K562 (cell line): ENCODE measurements around the gene NKX2-8. TPM values are rescaled to one million over a fixed set of nuclear protein-coding genes. Genes with fewer than 3 reads are reported as not detected.

ENCODE experiments used
- ATAC-seq: fragments of 200-7000 bp; cut with Tn5 transposase; 3 replicates; pipeline ENCODE4 v1.9.1; 2020; ENCODE audit warnings: moderate library complexity
- BruUV-seq: library from RNA; stranded (reverse); fragments of 400-500 nt; replicated peaks from 2 replicates; lab custom pipeline; 2021; lab: Mats Ljungman, UMichigan
- CTCF ChIA-PET: fragments of 300-600 bp; formaldehyde crosslinking; extraction: SDS; loops from one replicate; lab custom pipeline; 2021; ENCODE audit warnings: low intra/inter-chr PET ratio; lab: Yijun Ruan, JAX
- POLR2A ChIA-PET: fragments of 300-600, 350-650 bp; sonication (Branson Sonifier 250); formaldehyde crosslinking; extraction: SDS; loops from one replicate; lab custom pipeline; 2021; ENCODE audit warnings: antibody characterized with exemption, inconsistent platforms; lab: Yijun Ruan, JAX
- DNase-seq, 4 experiments: peaks; one replicate each; pipeline versions ENCODE4 v3.0.0 to v3.0.0-alpha.2; 2011 to 2018; ENCODE audit warnings: low spot score in 3 of 4, mixed read lengths in 3 of 4; ENCODE audit errors: extremely low read depth in 1 of 4
- FAIRE-seq: peaks from 2 replicates; lab custom pipeline; 2011; peaks lifted over from hg19 to GRCh38; lab: Jason Lieb, UNC
- H2AFZ ChIP-seq: 2 replicates; pipeline ENCODE4 v1.6.0; 2011; ENCODE audit warnings: low read depth, low read length, control low read depth, inconsistent platforms
- H3K27ac ChIP-seq: fragments of 200-600 bp; 3 replicates; pipeline ENCODE4 v1.8.0; 2011; ENCODE audit warnings: low read depth, mild to moderate bottlenecking, control low read depth, inconsistent platforms, low read length, moderate library complexity, mixed read lengths; ENCODE audit errors: extremely low read depth
- H3K27me3 ChIP-seq, 2 experiments: fragments of 300-600 bp in 1 of 2; 2 replicates in 1 of 2; 3 replicates in 1 of 2; pipeline versions ENCODE4 v1.6.0 to v1.8.0; 2011; ENCODE audit warnings: inconsistent platforms in 2 of 2, low read length in 2 of 2, mild to moderate bottlenecking in 1 of 2, mixed read lengths in 1 of 2, moderate library complexity in 1 of 2; ENCODE audit not compliant: control insufficient read depth in 2 of 2, insufficient read depth in 2 of 2
- H3K36me3 ChIP-seq: fragments of 300-600 bp; 3 replicates; pipeline ENCODE4 v1.8.0; 2011; ENCODE audit warnings: mild to moderate bottlenecking, low read length, inconsistent platforms; ENCODE audit not compliant: control insufficient read depth, insufficient read depth
- H3K4me1 ChIP-seq, 2 experiments: fragments of 200-600 bp in 1 of 2; replicated peaks in 1 of 2; 2 replicates in 1 of 2; 3 replicates in 1 of 2; pipeline versions ENCODE4 v1.5.1 to v1.8.0; 2011; ENCODE audit warnings: inconsistent platforms in 2 of 2, low read length in 2 of 2, mild to moderate bottlenecking in 1 of 2, mixed read lengths in 1 of 2, moderate library complexity in 1 of 2; ENCODE audit not compliant: control insufficient read depth in 2 of 2, insufficient read depth in 2 of 2
- H3K4me2 ChIP-seq: 2 replicates; pipeline ENCODE4 v1.6.1; 2011; ENCODE audit warnings: low read length, control low read depth, inconsistent platforms, mixed read lengths; ENCODE audit not compliant: insufficient read depth
- H3K4me3 ChIP-seq: fragments of 200-600 bp; sonication (generic), shearing (Covaris generic); 2 replicates; pipeline ENCODE4 v1.5.1; 2016; ENCODE audit warnings: control low read depth, inconsistent platforms
- H3K79me2 ChIP-seq: fragments of 200-600 bp; 3 replicates; pipeline ENCODE4 v1.8.0; 2011; ENCODE audit warnings: low read length, inconsistent platforms; ENCODE audit not compliant: control insufficient read depth, insufficient read depth
- H3K9ac ChIP-seq, 2 experiments: 2 replicates each; pipeline versions ENCODE4 v1.6.0 to v1.6.1; 2011; ENCODE audit warnings: low read depth in 2 of 2, low read length in 2 of 2, control low read depth in 1 of 2, inconsistent platforms in 1 of 2, mild to moderate bottlenecking in 1 of 2, mixed read lengths in 1 of 2; ENCODE audit not compliant: insufficient read depth in 1 of 2
- H3K9me1 ChIP-seq: one replicate; pipeline ENCODE4 v1.6.0; 2011; ENCODE audit warnings: inconsistent platforms, mild to moderate bottlenecking, low read length, moderate library complexity; ENCODE audit not compliant: control insufficient read depth, insufficient read depth
- H3K9me3 ChIP-seq: replicated peaks from 2 replicates; pipeline ENCODE4 v1.5.1; 2011; ENCODE audit warnings: low read depth, low read length, inconsistent platforms; ENCODE audit not compliant: control insufficient read depth, insufficient read depth
- H4K20me1 ChIP-seq: replicated peaks from 2 replicates; pipeline ENCODE4 v1.6.1; 2011; ENCODE audit warnings: low read length, inconsistent platforms, mixed read lengths; ENCODE audit not compliant: control insufficient read depth, insufficient read depth
- ASH1L ChIP-seq: fragments of 450-650 bp; IDR thresholded peaks from 2 replicates; pipeline ENCODE4 v1.6.1; 2018; ENCODE audit warnings: borderline replicate concordance, mild to moderate bottlenecking, low read depth; ENCODE audit not compliant: partially characterized antibody
- BHLHE40 ChIP-seq: IDR thresholded peaks from 2 replicates; pipeline ENCODE4 v1.6.1; 2011; ENCODE audit warnings: low read length, improper control_type of control experiment
- CC2D1A ChIP-seq: fragments of 450-650 bp; IDR thresholded peaks from 2 replicates; pipeline ENCODE4 v1.6.1; 2017; ENCODE audit warnings: mild to moderate bottlenecking
- CEBPB ChIP-seq: fragments of 450-650 bp; IDR thresholded peaks from 2 replicates; pipeline ENCODE4 v1.6.1; 2016; ENCODE audit warnings: missing genetic modification characterization, missing compliant biosample characterization
- CEBPG ChIP-seq, 3 experiments: fragments of 200-800 bp in 1 of 3; sonication (Bioruptor generic) in 1 of 3; sonication (generic) in 1 of 3; formaldehyde crosslinking in 1 of 3; IDR thresholded peaks in 2 of 3; conservative IDR thresholded peaks in 1 of 3; 2 replicates each; pipeline versions ENCODE4 v1.6.1 to v1.8.0; 2016 to 2022; ENCODE audit warnings: missing compliant biosample characterization in 2 of 3, missing genetic modification characterization in 2 of 3, mild to moderate bottlenecking in 1 of 3, missing genetic modification reagents in 1 of 3
- HDAC6 ChIP-seq: IDR thresholded peaks from 2 replicates; pipeline ENCODE4 v1.6.1; 2012; ENCODE audit warnings: low read depth, mild to moderate bottlenecking, control low read depth, inconsistent platforms, low read length, moderate library complexity
- MCM7 ChIP-seq, 2 experiments: fragments of 450-650 bp; IDR thresholded peaks; 2 replicates each; pipeline ENCODE4 v1.6.1; 2016 to 2018
- NFE2L1 ChIP-seq: fragments of 450-650 bp; IDR thresholded peaks from 2 replicates; pipeline ENCODE4 v1.6.1; 2016; ENCODE audit warnings: missing genetic modification characterization, low read depth, mild to moderate bottlenecking, missing compliant biosample characterization, moderate library complexity, borderline replicate concordance
- NFRKB ChIP-seq: fragments of 450-650 bp; IDR thresholded peaks from 2 replicates; pipeline ENCODE4 v1.6.1; 2016; ENCODE audit warnings: low read depth
- PCBP1 ChIP-seq: fragments of 200-400 bp; formaldehyde crosslinking; IDR thresholded peaks from 2 replicates; pipeline ENCODE4 v1.6.1; 2018; ENCODE audit warnings: mild to moderate bottlenecking, low read depth, low read length; ENCODE audit not compliant: poor library complexity, severe bottlenecking
- RHOXF2B ChIP-seq: fragments of 250-450 bp; sonication (Bioruptor Pico); conservative IDR thresholded peaks from 2 replicates; pipeline ENCODE4 v1.5.1; 2021
- YBX1 ChIP-seq: fragments of 450-650 bp; IDR thresholded peaks from 2 replicates; pipeline ENCODE4 v1.7.1; 2016; ENCODE audit warnings: mild to moderate bottlenecking
- ZNF311 ChIP-seq: fragments of 250-450 bp; sonication (Bioruptor Pico); IDR thresholded peaks from 2 replicates; pipeline ENCODE4 v1.4.0; 2020; ENCODE audit warnings: mild to moderate bottlenecking, moderate library complexity
- ZSCAN32 ChIP-seq: fragments of 450-650 bp; formaldehyde crosslinking; IDR thresholded peaks from 2 replicates; pipeline ENCODE4 v1.4.0; 2020; ENCODE audit warnings: mild to moderate bottlenecking, moderate library complexity
- WGBS: fragments of 100-300 bp; shearing (Covaris generic); methylation state at CpG from one replicate; pipeline ENCODE4 v1.1.6; 2016; ENCODE audit warnings: low coverage, mixed read lengths; ENCODE audit not compliant: insufficient coverage; ENCODE audit errors: missing lambda C conversion rate; 5-methylcytosine and 5-hydroxymethylcytosine counted together
- in situ Hi-C: fragments of 300-500 bp; cut with MboI; formaldehyde crosslinking; loops from 4 replicates; pipeline ENCODE4 v1.15.0; 2018; ENCODE audit warnings: inconsistent platforms, mixed read lengths
- intact Hi-C: fragments of 100-400 bp; cut with micrococcal nuclease; formaldehyde crosslinking; loops from 2 replicates; pipeline ENCODE4 v1.14.2; 2022
- polyA plus RNA-seq, 8 experiments: library from polyadenylated mRNA; depleted of rRNA in 4 of 8; stranded (reverse) in 5 of 8; unstranded in 3 of 8; fragments of >200 nt; fragmentation: Nextera tagmentation in 2 of 8; fragmentation: Illumina TruSeq in 1 of 8; extraction: Ambion mirVana in 2 of 8; extraction: Trizol in 1 of 8; gene quantifications; 2 replicates each; pipeline versions ENCODE4 v1.2.1 to v1.2.3, GENCODE V29; 2011 to 2014; ENCODE audit warnings: inconsistent platforms in 1 of 8, missing spikeins in 1 of 8
- total RNA-seq, 7 experiments: library from RNA; depleted of rRNA in 6 of 7; stranded (reverse); fragments of >200 nt in 6 of 7; fragmentation: Illumina TruSeq in 2 of 7; extraction: Trizol in 2 of 7; gene quantifications; 2 replicates each; pipeline versions ENCODE4 v1.2.1 to v1.2.3, GENCODE V29; 2011 to 2021; ENCODE audit warnings: low replicate concordance in 1 of 7
- TF ChIP-seq, protein P1 (sequence below): fragments of 250-450 bp; sonication (Bioruptor Pico); IDR thresholded peaks from 2 replicates; pipeline ENCODE4 v1.5.1; 2021; ENCODE audit warnings: mild to moderate bottlenecking
- TF ChIP-seq, protein P2 (sequence below), 3 experiments: IDR thresholded peaks in 2 of 3; conservative IDR thresholded peaks in 1 of 3; 2 replicates each; pipeline ENCODE4 v1.5.1; 2011 to 2012; ENCODE audit warnings: low read length in 3 of 3, mild to moderate bottlenecking in 3 of 3, control low read depth in 2 of 3, improper control_type of control experiment in 1 of 3, inconsistent platforms in 1 of 3, low read depth in 1 of 3, mixed read lengths in 1 of 3, moderate library complexity in 1 of 3; ENCODE audit not compliant: insufficient read depth in 2 of 3
- TF ChIP-seq, protein P3 (sequence below): fragments of 450-650 bp; IDR thresholded peaks from 2 replicates; pipeline ENCODE4 v1.6.1; 2016; ENCODE audit warnings: mild to moderate bottlenecking

NKX2-8 gene
- total and polyA plus RNA-seq, 9 of the 15 experiments (the other 6 are each of a cell fraction or from before 2014, with no cell fraction given): not detected

DNA sequence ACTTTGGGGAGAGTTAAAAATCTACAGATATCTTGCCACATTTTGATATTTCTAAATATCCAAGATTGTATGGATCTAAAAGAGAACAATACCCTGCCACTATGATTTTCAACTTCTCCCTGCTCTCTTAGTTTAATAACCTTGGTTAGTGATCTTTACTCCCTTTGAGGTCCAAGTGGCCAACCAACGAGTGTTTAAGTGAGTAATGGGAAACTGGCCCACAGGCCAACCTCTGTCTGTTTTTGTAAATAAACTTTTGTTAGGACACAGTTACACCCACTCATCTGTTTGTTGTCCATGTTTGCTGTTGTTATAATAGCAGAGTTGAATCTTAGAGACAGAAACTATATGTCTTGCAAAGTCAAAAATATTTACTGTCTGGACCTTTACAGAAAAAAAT, 31.5 kb downstream of the NKX2-8 start:
- Histone ChIP-seq H3K4me1 (no peaks in the 10 kb centered on the region), H3K36me3 (no peaks in the 10 kb centered on the region), H3K4me3 (no peak overlapping the region), H3K27me3 (no peaks in the 10 kb centered on the region; a peak in 1 of 5 replicates), H3K9ac (no peak overlapping the region), H3K27ac (no peak overlapping the region), H3K4me2 (no peak overlapping the region), H4K20me1 (no peaks in the 10 kb centered on the region; the same call in 1 of the 2 replicates), H3K9me1 (no peaks in the 10 kb centered on the region), H2AFZ (no peak overlapping the region), H3K79me2 (no peaks in the 10 kb centered on the region), H3K9me3 (no peaks in the 10 kb centered on the region)
- ChIA-PET POLR2A (no interaction called here), CTCF (no interaction called here)
- 0% methylated on average over 1 of the region's 1 CpG for WGBS
- in situ Hi-C loops (no loop called here), intact Hi-C loops (loop anchor here (10.0 kb wide), 1 partner anchor 394 kb away; no protein-coding TSS in a partner anchor)
- TF ChIP-seq ZNF311 (CRISPR knock-in tag): no peak
- no peak for TF ChIP-seq CC2D1A
- TF ChIP-seq HDAC6: no peak
- TF ChIP-seq CEBPG (CRISPR knock-in tag; IDR thresholded peaks at IDR 0.05): no peak
- no peak for TF ChIP-seq CEBPG (tag; conservative IDR thresholded peaks at IDR 0.05 in 1 of 2, IDR thresholded peaks at IDR 0.05 in 1 of 2)
- no peak for TF ChIP-seq PCBP1
- TF ChIP-seq ZSCAN32 (CRISPR knock-in tag): no peak
- no peak for TF ChIP-seq ASH1L
- no peak for TF ChIP-seq BHLHE40
- TF ChIP-seq NFE2L1 (tag): no peak
- TF ChIP-seq, protein P1, sequence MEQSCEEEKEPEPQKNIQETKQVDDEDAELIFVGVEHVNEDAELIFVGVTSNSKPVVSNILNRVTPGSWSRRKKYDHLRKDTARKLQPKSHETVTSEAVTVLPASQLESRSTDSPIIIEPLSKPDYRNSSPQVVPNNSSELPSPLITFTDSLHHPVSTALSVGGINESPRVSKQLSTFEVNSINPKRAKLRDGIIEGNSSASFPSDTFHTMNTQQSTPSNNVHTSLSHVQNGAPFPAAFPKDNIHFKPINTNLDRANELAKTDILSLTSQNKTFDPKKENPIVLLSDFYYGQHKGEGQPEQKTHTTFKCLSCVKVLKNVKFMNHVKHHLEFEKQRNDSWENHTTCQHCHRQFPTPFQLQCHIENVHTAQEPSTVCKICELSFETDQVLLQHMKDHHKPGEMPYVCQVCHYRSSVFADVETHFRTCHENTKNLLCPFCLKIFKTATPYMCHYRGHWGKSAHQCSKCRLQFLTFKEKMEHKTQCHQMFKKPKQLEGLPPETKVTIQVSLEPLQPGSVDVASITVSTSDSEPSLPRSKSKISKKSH (CRISPR knock-in tag): no peak
- no peak for TF ChIP-seq RHOXF2B (CRISPR knock-in tag)
- TF ChIP-seq, protein P2, sequence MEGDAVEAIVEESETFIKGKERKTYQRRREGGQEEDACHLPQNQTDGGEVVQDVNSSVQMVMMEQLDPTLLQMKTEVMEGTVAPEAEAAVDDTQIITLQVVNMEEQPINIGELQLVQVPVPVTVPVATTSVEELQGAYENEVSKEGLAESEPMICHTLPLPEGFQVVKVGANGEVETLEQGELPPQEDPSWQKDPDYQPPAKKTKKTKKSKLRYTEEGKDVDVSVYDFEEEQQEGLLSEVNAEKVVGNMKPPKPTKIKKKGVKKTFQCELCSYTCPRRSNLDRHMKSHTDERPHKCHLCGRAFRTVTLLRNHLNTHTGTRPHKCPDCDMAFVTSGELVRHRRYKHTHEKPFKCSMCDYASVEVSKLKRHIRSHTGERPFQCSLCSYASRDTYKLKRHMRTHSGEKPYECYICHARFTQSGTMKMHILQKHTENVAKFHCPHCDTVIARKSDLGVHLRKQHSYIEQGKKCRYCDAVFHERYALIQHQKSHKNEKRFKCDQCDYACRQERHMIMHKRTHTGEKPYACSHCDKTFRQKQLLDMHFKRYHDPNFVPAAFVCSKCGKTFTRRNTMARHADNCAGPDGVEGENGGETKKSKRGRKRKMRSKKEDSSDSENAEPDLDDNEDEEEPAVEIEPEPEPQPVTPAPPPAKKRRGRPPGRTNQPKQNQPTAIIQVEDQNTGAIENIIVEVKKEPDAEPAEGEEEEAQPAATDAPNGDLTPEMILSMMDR (IDR thresholded peaks at IDR 0.05 in 2 of 3, conservative IDR thresholded peaks at IDR 0.05 in 1 of 3; ENCODE audit: insufficient read depth in 2 of 3, low read depth in 1 of 3, low read length in 3 of 3): no peak
- no peak for TF ChIP-seq MCM7 (IDR thresholded peaks at IDR 0.05)
- TF ChIP-seq CEBPB (tag): no peak
- TF ChIP-seq, protein P3, sequence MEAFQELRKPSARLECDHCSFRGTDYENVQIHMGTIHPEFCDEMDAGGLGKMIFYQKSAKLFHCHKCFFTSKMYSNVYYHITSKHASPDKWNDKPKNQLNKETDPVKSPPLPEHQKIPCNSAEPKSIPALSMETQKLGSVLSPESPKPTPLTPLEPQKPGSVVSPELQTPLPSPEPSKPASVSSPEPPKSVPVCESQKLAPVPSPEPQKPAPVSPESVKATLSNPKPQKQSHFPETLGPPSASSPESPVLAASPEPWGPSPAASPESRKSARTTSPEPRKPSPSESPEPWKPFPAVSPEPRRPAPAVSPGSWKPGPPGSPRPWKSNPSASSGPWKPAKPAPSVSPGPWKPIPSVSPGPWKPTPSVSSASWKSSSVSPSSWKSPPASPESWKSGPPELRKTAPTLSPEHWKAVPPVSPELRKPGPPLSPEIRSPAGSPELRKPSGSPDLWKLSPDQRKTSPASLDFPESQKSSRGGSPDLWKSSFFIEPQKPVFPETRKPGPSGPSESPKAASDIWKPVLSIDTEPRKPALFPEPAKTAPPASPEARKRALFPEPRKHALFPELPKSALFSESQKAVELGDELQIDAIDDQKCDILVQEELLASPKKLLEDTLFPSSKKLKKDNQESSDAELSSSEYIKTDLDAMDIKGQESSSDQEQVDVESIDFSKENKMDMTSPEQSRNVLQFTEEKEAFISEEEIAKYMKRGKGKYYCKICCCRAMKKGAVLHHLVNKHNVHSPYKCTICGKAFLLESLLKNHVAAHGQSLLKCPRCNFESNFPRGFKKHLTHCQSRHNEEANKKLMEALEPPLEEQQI: no peak
- no peak for TF ChIP-seq YBX1
- no peak for TF ChIP-seq NFRKB
- FAIRE-seq (no peak), ATAC-seq (no peak), DNase-seq (no peak)
- no TSS peak for BruUV-seq
